GM21529 (cell line): ENCODE measurements around the gene LRRN4CL.

Experiments used
- ATAC-seq: cut with Tn5 transposase; IDR thresholded peaks from one replicate; pipeline ENCODE4 v1.9.1; 2021; ENCODE audit not compliant: unreplicated experiment

Gene LRRN4CL

DNA sequence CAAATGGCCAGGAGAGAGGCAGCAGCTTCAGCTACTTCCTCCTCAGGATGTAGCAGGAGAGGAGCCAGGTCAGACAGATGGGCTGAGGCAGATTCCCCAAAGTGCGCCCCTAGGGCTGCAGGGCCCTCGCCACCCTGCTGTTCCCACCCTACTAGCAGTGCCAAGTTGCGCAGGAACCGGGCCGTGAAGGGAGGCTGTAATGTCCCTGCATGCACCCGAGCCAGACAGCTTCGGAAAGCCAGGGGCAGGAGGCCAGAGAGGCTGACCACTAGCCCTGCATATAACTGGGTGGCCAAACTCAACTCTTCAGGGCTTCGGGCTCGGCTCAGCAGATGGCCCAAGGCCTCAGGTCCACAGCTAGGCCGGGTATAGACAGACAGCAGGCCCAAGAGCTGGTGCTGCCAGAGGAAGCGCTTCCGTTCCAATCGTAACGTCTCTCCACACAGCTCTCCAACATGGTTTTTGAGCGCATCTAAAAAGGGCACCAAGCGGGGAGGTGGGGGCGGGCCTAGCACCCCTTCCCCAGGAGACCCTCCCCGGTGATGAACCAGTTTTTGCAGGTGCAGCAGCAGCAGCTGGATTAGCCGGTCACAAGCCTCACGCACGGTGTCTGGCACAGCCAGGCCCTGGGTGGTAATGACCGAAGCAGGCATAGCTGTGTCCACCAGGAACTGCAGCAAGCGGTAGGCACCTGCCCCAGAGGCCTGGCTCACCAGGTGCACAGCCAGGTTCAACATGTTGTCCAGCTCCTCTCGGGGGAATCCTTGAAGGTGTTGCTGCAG, 41.0 kb downstream of the LRRN4CL start:
- ATAC-seq, result no peak

DNA sequence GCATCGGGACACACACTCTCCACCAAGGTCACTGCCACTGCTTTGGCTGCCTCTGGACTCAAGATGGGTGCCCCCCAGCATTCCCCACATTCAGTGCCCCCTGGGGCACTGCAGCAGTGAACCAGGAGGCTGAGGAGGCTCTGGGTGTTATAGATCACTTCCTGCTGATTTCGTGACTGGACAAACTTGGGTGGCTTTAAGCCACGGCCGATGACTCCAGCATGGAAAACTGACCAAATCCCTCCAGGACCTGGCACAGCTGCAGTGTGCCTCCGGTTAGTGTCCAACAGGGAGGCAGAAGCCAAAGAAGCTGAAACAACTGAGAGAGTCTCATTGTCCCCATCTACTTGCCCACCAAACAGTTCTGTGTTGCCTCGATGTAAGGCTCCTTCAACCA, 41.7 kb downstream of the LRRN4CL start:
- ATAC-seq, result no peak

DNA sequence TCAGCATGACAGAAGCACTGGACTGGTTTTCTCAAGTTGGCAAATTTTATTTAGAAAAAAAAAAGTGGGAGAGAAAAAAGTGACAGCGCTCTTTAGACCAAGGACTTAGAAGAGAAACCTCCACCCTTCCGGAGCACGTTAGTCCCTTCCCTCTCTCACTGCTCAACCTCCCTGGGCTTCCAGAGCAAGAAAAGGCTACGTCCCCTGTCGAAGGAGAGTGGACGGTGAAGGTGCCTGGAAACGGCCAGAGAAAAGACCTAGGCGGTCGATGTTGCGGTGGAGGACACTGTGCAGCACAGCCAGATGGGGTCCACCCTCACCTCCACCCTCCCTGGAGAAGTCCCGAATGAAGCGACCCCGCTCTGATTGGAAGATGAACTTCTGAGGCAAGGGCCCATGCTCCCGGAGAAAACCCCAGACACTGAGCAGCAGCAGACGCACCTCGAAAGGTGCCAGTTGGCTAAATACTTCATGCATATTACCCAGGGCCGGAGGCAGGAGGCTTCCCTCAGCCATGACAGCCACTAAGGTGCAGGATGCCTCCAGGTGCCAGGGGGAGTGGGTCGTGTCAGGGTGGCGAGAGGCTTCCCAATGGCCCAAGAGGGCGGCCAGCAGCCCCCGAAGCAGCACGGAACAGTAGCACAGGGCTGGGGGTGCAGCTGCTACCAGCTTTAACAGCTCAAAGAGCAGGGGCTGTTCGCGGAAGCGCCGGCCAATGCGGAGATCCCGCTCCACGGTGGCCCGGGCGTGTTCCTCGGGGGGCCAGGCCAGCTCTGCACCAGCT, 42.3 kb downstream of the LRRN4CL start:
- ATAC-seq, result peak; percentile 1

DNA sequence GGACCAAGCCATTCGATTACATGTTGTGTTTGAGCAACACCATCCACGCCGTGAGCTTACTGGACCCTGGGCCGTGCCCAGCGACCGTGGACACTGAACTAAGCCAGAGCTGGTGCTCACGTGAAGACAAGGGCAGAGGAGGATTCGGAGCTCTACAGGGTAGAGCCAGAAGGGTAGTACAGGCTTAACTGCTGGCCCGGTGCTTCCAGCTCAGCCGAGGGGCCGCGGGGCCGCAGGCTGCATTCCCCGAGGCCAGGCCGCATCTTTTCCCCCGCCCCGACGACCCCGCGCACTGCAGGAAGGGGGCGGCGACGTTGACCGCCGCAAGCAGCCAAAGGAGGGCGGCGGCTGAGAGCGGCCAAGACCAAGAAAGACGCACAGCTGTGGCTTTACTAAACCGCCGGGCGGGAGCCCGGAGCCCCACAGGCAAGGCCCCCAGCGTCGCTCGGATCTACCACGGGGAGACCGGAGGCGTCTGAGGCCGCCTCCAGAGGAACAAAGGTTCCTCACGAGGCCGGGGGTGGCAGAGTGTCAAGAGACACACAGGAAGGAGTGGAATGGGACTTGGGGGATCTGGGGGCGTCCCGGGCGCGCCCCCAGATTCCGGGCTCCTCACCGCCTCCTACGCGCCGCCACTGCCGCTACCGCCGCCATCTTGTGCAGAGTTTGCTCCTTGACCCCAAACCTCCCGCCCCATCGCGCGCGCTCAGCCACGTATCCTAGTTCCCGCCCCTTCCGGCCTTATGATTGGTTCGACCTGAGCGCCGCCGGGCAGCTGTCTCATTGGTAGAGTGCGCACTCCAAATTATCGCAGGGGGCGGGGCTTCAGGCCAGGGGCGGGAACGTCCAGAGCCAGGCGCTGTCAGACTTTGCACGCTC, 43.1 kb downstream of the LRRN4CL start, which contains the start of gene GANAB:
GANAB (minus strand) TSS at position 668 of the 879 bp plus-strand sequence; CDS start at position 654, 14 bp downstream.
- ATAC-seq, result peak; percentile 95

DNA sequence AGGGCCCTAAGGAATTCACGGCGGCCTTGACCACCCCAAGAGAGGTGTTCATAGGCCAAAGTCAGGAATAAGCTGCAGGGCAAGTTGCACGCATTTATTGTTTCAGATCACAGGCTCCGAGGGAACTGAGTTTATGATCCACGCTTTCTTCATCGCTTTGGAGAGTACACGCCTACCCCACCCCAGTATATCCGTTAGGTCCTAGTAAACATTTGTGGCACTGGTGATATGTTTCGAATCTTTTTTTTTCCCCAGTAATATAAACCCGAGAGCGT, 43.7 kb downstream of the LRRN4CL start:
- no peak for ATAC-seq

DNA sequence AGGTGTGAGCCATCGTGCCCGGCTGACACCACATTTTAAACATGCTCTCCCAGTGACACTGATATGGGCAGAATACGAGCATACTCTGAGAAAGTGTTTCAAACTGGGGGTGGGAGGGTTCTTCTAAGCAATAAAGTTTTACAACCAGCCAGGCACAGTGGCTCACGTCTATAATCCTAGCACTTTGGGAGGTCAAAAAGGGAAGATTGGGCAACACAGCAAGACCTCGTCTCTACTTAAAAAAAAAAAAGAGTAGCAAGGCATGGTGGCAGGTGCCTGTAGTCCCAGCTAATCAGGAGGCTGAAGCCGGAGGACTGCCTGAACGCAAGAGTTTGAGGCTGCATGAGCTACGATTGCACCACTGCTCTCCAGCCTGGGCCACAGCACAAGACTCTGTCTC, 45.1 kb downstream of the LRRN4CL start:
- no peak for ATAC-seq
